Natural killer cell (primary cell): ENCODE measurements around the gene BECN2. TPM values are rescaled to one million over a fixed set of nuclear protein-coding genes. Genes with fewer than 3 reads are reported as not detected.

ENCODE experiments used
- ATAC-seq, 3 donors: fragments of 150-1000 bp in 2 of 3; fragments of 200-7000 bp in 1 of 3; cut with Tn5 transposase; 1 replicate in 1 of 3; 2 replicates in 2 of 3; pipeline ENCODE4 v1.10.0; 2021; ENCODE audit warnings: mild to moderate bottlenecking in 2 of 3, moderate library complexity in 2 of 3
- DNase-seq, 2 donors: peaks; one replicate each; pipeline versions ENCODE4 v3.0.0 to v3.0.0-alpha.2; 2013 to 2021; ENCODE audit warnings: mixed read lengths in 1 of 2
- H3K27ac ChIP-seq: one replicate; pipeline ENCODE4 v1.5.1; 2013; ENCODE audit warnings: mild to moderate bottlenecking, low read length
- H3K27me3 ChIP-seq: one replicate; pipeline ENCODE4 v1.6.1; 2013; ENCODE audit warnings: low read length; ENCODE audit not compliant: control insufficient read depth, insufficient read depth
- H3K36me3 ChIP-seq: one replicate; pipeline ENCODE4 v1.6.1; 2013; ENCODE audit warnings: low read length; ENCODE audit not compliant: control insufficient read depth, insufficient read depth
- H3K4me1 ChIP-seq: one replicate; pipeline ENCODE4 v1.6.1; 2013; ENCODE audit warnings: low read length; ENCODE audit not compliant: control insufficient read depth, insufficient read depth
- H3K4me3 ChIP-seq: one replicate; pipeline ENCODE4 v1.5.1; 2013; ENCODE audit warnings: low read length
- H3K9me3 ChIP-seq: one replicate; pipeline ENCODE4 v1.6.1; 2013; ENCODE audit warnings: low read length; ENCODE audit not compliant: control insufficient read depth, insufficient read depth
- H3K27ac Mint-ChIP-seq, 2 donors: one replicate each; pipeline ENCODE4 v1.8.0; 2022; ENCODE audit warnings: mild to moderate bottlenecking in 2 of 2, mixed read lengths in 2 of 2, moderate library complexity in 1 of 2
- H3K27me3 Mint-ChIP-seq, 2 donors: one replicate each; pipeline ENCODE4 v1.8.0; 2022; ENCODE audit warnings: low read depth in 2 of 2, mixed read lengths in 2 of 2
- H3K36me3 Mint-ChIP-seq: one replicate; pipeline ENCODE4 v1.8.0; 2022; ENCODE audit warnings: mixed read lengths
- H3K4me1 Mint-ChIP-seq, 2 donors: one replicate each; pipeline ENCODE4 v1.8.0; 2022; ENCODE audit warnings: mixed read lengths in 2 of 2
- H3K4me3 Mint-ChIP-seq: one replicate; pipeline ENCODE4 v1.8.0; 2022; ENCODE audit warnings: mild to moderate bottlenecking, moderate library complexity, mixed read lengths
- H3K9me3 Mint-ChIP-seq, 2 donors: one replicate each; pipeline ENCODE4 v1.8.0; 2022; ENCODE audit warnings: mixed read lengths in 2 of 2
- whole genome bisulfite sequencing: methylation state at CpG from one replicate; pipeline ENCODE4 v1.1.7; 2013; ENCODE audit warnings: missing lambda C conversion rate; ENCODE audit not compliant: insufficient coverage; 5-methylcytosine and 5-hydroxymethylcytosine counted together
- intact Hi-C: fragments of 100-400 bp; cut with micrococcal nuclease; formaldehyde crosslinking; loops from one replicate; pipeline ENCODE4 v1.14.2; 2022
- total RNA-seq, 4 donors: library from RNA; stranded (reverse); fragments of 120-200 nt in 1 of 4; gene quantifications; one replicate each; pipeline versions ENCODE4 v1.2.3 to v1.2.4, GENCODE V29; 2013 to 2022
- TF ChIP-seq, protein P1 (sequence below): fragments of 200-600 bp; IDR thresholded peaks from one replicate; pipeline ENCODE4 v1.8.0; 2022; ENCODE audit warnings: antibody characterized with exemption

Gene BECN2
- total RNA-seq, 3 donors from 2014 or later (not counting 1 experiment from before 2014, with no cell fraction given) = not detected

GRCh38 chr1:242000434-242000833 lies 42.9 kb downstream of the BECN2 start:
- intact Hi-C loops = no loop called here
- DNase-seq = no peak
- H3K4me3 ChIP-seq = no peak overlapping the region
- no peaks in the 10 kb centered on the region for H3K36me3 ChIP-seq
- H3K9me3 Mint-ChIP-seq = no peaks in the 10 kb centered on the region
- H3K4me1 ChIP-seq = peaks cover 4% of the 10 kb centered on the region
- 89% methylated on average over 7 of the region's 7 CpGs for WGBS
- H3K4me1 Mint-ChIP-seq = peaks cover 6% of the 10 kb centered on the region in 2 donors
- no peaks in the 10 kb centered on the region for H3K27me3 Mint-ChIP-seq
- no peaks in the 10 kb centered on the region for H3K9me3 ChIP-seq
- TF ChIP-seq, protein P1, sequence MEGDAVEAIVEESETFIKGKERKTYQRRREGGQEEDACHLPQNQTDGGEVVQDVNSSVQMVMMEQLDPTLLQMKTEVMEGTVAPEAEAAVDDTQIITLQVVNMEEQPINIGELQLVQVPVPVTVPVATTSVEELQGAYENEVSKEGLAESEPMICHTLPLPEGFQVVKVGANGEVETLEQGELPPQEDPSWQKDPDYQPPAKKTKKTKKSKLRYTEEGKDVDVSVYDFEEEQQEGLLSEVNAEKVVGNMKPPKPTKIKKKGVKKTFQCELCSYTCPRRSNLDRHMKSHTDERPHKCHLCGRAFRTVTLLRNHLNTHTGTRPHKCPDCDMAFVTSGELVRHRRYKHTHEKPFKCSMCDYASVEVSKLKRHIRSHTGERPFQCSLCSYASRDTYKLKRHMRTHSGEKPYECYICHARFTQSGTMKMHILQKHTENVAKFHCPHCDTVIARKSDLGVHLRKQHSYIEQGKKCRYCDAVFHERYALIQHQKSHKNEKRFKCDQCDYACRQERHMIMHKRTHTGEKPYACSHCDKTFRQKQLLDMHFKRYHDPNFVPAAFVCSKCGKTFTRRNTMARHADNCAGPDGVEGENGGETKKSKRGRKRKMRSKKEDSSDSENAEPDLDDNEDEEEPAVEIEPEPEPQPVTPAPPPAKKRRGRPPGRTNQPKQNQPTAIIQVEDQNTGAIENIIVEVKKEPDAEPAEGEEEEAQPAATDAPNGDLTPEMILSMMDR = no peak
- no peak for ATAC-seq
- H3K27me3 ChIP-seq = no peaks in the 10 kb centered on the region
- no peaks in the 10 kb centered on the region for H3K36me3 Mint-ChIP-seq
- no peak overlapping the region for H3K27ac Mint-ChIP-seq
- no peak overlapping the region for H3K4me3 Mint-ChIP-seq
- H3K27ac ChIP-seq = no peak overlapping the region

- WGBS = 85% methylated on average over 5 of the region's 5 CpGs
- no peak overlapping the region for H3K27ac ChIP-seq
- H3K27me3 ChIP-seq = no peaks in the 10 kb centered on the region
- Mint-ChIP-seq H3K4me3 (no peak overlapping the region), H3K27ac (no peak overlapping the region), H3K4me1 (peaks cover 6% of the 10 kb centered on the region in 2 donors), H3K9me3 (no peaks in the 10 kb centered on the region), H3K27me3 (peaks cover 0 to 3% of the 10 kb centered on the region in 2 donors), H3K36me3 (no peaks in the 10 kb centered on the region)
- DNase-seq (no peak), ATAC-seq (no peak)
- TF ChIP-seq, protein P1 = no peak
- no peaks in the 10 kb centered on the region for H3K9me3 ChIP-seq
- intact Hi-C loops = no loop called here
- peaks cover 4% of the 10 kb centered on the region for H3K4me1 ChIP-seq
- no peaks in the 10 kb centered on the region for H3K36me3 ChIP-seq
- H3K4me3 ChIP-seq = no peak overlapping the region
Observed at GRCh38 chr1:242002072-242002471, 44.5 kb downstream of the BECN2 start.

DNA sequence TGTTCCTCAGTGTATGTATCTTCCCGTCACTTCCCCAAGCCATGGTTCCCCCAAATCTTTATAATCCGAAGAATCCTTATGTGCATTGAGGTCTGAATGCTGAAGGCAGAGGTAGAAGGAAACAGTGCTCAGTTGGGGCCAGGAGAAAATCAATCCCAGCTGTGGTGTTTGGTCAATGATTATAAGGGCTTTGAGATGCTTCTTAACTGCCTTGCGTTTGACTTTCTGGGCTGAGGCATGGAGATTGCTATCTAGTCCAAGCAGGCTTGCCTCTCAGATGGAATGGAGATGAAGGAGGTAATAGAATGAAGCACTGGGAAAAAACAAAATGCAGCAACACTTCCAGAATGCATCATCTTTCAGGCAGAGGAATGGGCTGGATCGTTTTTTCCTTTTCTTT lies 44.9 kb downstream of the BECN2 start:
- TF ChIP-seq, protein P1 = no peak
- H3K4me1 Mint-ChIP-seq = peaks cover 6% of the 10 kb centered on the region in 2 donors
- no peak overlapping the region for H3K27ac Mint-ChIP-seq
- no peak overlapping the region for H3K4me3 Mint-ChIP-seq
- no peaks in the 10 kb centered on the region for H3K9me3 Mint-ChIP-seq
- Histone ChIP-seq H3K4me1 (peaks cover 4% of the 10 kb centered on the region), H3K27me3 (no peaks in the 10 kb centered on the region), H3K4me3 (no peak overlapping the region), H3K27ac (no peak overlapping the region), H3K9me3 (no peaks in the 10 kb centered on the region), H3K36me3 (no peaks in the 10 kb centered on the region)
- DNase-seq = no peak
- no peaks in the 10 kb centered on the region for H3K36me3 Mint-ChIP-seq
- WGBS = 86% methylated on average over 4 of the region's 4 CpGs
- intact Hi-C loops = no loop called here
- peaks cover 0 to 3% of the 10 kb centered on the region in 2 donors for H3K27me3 Mint-ChIP-seq
- no peak for ATAC-seq

DNA sequence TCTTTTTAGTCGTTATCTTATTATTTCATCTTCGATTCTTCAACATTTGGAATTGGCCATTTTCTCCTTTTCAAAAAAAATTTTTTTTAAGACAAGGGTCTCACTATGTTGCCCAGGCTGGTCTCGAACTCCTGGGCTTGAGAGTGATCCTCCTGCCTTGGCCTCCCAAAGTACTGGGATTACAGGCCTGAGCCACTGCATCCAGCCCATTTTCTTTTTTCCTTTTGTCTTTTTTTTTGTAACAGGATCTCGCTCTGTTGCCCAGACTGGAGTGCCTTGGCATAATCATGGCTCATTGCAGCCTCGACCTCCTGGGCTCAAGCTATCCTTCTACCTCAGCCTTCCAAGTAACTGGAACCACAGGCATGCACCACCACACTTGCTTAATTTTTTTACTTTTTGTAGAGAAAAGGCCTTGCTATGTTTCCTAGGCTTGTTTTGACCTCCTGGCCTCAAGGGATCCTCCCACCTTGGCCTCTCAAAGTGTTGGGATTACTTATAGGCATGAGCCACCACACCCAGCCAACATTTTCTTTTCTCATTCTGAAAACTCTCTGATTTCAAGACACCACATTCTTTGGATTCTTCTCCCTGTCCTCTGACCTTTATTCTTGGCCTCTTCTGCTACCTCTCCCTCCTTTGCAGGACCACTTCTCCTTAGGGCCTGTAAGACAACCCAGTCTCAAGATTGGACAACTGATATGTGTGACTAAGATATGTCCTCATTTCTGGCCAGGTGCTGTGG lies 47.4 kb downstream of the BECN2 start:
- no peaks in the 10 kb centered on the region for H3K9me3 Mint-ChIP-seq
- H3K27ac Mint-ChIP-seq = no peak overlapping the region

More for the DNA sequence above, 47.4 kb downstream of the BECN2 start:
- H3K4me1 Mint-ChIP-seq = no peaks in the 10 kb centered on the region
- peaks cover 0 to 6% of the 10 kb centered on the region in 2 donors for H3K27me3 Mint-ChIP-seq
- no peaks in the 10 kb centered on the region for H3K36me3 ChIP-seq
- WGBS = 81% methylated on average over 5 of the region's 5 CpGs
- H3K27ac ChIP-seq = no peak overlapping the region
- H3K4me1 ChIP-seq = no peaks in the 10 kb centered on the region
- no peak overlapping the region for H3K4me3 ChIP-seq
- no peak overlapping the region for H3K4me3 Mint-ChIP-seq
- no peaks in the 10 kb centered on the region for H3K9me3 ChIP-seq
- intact Hi-C loops = no loop called here
- ATAC-seq = no peak
- DNase-seq = no peak
- TF ChIP-seq, protein P1 = no peak
- H3K27me3 ChIP-seq = no peaks in the 10 kb centered on the region
- no peaks in the 10 kb centered on the region for H3K36me3 Mint-ChIP-seq
